Stimulated activated CD8-positive, alpha-beta memory T cell treated with anti-CD3 and anti-CD28 coated beads, Interleukin-4, amount 100 ng/mL, for 24 hours (primary cell): Measurements from ENCODE around the gene SATL1.
"Not testable (repeated sequence)": the region's sequence is repeated elsewhere in the genome, so short reads cannot be mapped to it uniquely, and the experiment has no call there.

Source experiments
- DNase-seq: peaks from one replicate; pipeline ENCODE4 v3.0.0-alpha.2; 2020; ENCODE audit warnings: low read depth

The SATL1 gene

DNA sequence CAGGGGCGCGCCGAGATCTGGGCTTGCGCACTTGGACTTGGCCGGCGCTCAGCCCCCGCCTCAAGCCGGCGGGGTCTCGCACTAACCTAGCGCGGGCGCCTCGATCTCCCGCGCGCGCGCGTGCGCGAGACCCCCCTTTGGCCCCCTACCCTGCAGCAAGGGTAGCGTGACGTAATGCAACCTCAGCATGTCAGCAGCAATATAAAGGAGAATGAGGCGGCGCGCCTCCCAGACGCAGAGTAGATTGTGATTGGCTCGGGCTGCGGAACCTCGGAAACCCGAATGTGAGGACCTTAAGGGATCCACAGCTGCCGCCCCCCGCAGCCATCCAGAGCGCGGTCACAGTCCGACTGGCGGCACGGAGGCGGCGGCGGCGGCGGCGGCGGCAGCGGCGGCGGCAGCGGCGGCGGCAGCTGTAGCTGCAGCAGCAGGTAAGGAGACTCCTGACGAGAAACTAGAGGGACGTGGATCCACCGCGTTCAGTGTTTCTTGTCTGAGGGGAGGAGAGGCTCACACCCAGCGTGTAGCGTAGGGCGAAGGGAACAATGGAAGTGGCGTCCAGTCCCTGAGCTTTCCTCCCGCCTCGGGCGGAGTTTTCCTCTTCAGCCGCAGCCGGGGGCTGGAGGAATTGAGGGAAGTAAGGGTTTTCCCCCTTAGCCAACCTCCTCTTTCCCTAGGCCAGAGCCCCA, at the start of gene SATL1, which contains the start of gene ZNF711:
TSS of gene SATL1 (minus strand) at position 19 of the 689 bp plus-strand sequence. CDS start 134,811 bp downstream, outside the sequence.
TSS of gene ZNF711 (plus strand) at position 231 of the 689 bp plus-strand sequence. CDS start 3,582 bp downstream, outside the sequence.
- DNase-seq = no peak

GRCh38 chrX:85288992-85289723, 45.6 kb upstream of the SATL1 start:
- no peak for DNase-seq

GRCh38 chrX:85285286-85285685, 41.7 kb upstream of the SATL1 start:
- not testable (repeated sequence) for DNase-seq

GRCh38 chrX:85244450-85245211, 1.1 kb upstream of the SATL1 start:
- DNase-seq = no peak

DNA sequence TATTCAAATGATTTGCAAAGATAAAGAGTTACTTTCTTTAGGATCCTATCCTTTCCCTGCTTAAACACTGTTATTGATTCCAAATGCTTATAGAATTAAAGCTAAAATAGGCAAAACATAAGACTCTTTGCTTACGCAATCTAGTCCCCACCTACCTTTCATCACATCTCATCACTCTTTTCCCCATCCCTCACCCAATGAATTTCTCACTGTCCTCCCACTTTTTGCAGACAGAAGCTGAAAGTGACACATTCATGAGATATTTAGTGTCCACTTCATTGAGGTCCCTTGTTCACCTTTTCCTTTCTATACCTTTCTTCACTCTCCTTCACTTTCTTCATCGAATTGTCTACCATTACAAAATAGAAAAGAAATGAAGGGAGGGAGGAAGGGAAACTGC, 424 bp downstream of the SATL1 start:
- DNase-seq = no peak

DNA sequence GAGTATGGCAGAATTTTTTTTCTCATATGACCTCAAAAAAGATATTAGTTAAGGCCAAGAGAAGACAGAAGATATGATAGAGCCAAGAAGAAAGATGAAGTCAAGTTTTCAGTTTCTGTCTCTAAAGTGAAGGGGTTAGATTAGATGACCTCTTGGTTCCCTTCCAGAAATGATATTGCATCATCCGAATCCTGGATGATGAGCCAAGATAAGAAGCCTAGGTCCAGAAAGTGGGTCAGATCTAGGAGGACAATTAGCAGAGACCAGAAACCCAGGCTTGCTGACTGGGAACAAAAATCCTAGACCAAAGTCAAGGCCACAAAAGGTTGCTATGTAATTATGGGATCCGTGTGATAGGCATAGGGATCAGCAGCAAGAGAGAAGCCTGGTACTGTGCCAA, 20.2 kb downstream of the SATL1 start:
- DNase-seq = no peak

DNA sequence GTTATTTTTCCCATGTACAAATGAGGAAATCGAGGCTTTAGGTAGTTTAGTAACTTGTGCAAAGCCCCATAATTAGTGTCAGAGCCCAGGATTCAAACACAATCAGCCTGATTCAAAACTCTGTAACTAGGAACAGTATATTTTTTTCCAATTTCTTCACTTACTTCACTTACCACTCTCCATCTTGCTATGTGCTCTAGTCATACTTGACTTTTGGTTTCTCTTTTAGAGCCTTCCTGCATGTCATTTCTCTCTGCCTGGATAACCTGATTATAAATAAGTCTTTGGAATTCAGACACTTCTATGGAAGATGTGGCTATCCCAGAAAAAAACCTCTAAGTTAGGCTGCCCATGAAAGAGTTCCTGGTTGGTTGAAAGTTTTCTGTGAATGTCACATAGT, 22.2 kb downstream of the SATL1 start:
- no peak for DNase-seq

- no peak for DNase-seq
These were observed 27.6 kb downstream of the SATL1 start for GRCh38 chrX:85215946-85216345.

- no peak for DNase-seq
These were observed 29.6 kb downstream of the SATL1 start for GRCh38 chrX:85213792-85214530.

DNA sequence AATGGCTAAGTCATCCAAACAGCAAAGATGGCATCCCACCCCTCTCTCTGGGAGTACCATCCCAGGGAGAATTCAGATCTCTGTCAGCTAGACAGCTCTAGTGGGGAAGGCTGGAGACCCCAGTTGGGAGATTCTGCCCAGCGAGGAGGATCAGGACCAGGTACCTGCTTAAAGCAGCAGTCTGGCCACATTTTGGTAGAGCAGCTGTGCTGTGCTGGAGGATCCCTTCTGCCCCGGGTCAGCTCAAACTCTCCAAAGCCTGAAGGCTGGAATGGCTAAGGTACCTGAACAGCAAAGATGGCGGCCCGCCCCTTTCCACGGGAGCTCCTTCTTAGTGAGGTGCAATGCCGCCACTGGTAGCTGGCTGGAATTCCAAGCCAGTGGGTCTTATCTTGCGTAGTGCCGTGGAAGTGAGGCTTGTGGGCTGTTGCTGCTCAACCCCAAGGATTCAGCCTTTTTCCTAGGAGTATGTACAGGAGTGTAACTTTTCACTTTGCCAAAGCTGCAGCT, 40.1 kb downstream of the SATL1 start:
- DNase-seq = no peak

DNA sequence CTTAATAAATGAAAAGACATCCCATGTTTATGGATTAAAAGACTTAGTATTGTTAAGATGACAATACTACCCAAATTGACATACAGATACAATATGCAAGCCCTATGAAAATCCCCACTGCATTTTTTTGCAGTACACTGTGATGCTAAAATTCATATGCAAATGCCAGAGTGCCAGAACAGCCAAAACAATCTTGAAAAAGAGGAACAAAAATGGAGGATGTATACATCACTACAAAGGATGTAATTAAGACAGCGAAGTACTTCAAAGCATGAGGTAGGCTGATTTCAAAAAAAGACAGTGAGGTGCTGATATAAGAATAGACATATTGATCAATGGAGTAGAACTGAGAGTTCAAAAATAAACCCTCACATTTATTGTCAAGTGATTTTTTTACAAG, 47.3 kb downstream of the SATL1 start:
- DNase-seq = no peak

GRCh38 chrX:85159644-85160043, 83.9 kb downstream of the SATL1 start:
- DNase-seq = no peak

- no peak for DNase-seq
These were observed 102.6 kb downstream of the SATL1 start for GRCh38 chrX:85140964-85141363.

GRCh38 chrX:85139422-85139821, 104.2 kb downstream of the SATL1 start:
- no peak for DNase-seq

GRCh38 chrX:85136409-85136808, 107.2 kb downstream of the SATL1 start:
- DNase-seq = no peak

- no peak for DNase-seq
These were observed 128.3 kb downstream of the SATL1 start for GRCh38 chrX:85115252-85115651.

- no peak for DNase-seq
These were observed 128.8 kb downstream of the SATL1 start for GRCh38 chrX:85114776-85115175.

DNA sequence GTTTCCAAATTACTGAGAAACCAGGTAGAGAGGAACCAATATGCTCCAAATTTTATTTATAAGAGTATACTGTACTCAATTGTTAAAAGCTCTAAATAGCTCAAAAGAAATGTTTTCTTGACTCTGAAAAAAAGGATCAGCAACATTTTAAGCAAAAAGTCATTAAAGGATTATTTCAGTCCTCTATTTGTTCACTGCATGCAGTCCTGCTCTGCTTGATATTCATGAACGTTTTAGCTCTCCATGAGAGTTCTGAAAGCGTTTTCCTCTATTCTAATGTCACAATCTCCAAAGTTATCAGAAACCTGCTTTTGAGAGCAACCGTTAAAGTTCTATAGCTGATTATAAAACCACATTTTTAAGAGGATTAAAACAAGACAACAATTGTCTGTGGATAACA, 129.4 kb downstream of the SATL1 start:
- no peak for DNase-seq

GRCh38 chrX:85113746-85114145, 129.8 kb downstream of the SATL1 start:
- no peak for DNase-seq

GRCh38 chrX:85112293-85112692, 131.3 kb downstream of the SATL1 start:
- DNase-seq = no peak

DNA sequence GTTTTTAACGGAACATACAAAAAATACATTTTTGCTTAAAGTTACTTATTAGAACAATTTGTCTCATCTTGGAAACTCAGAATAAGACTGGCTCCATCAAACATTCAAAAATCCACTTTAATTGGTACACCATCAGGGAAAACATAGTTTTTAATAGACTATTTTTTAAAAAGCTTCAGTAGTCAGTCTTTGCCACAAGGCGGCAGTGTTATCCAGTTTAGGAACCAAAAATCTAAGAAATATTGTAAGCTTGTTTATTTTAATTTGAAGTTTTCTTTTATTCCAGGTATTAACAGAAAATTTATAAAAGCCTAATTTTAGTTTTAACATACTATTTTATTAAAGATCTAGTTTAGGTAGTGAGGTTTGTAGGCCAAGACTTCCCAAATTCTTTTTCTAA, 132.2 kb downstream of the SATL1 start:
- no peak for DNase-seq

GRCh38 chrX:85109235-85109634, 134.3 kb downstream of the SATL1 start:
- DNase-seq = no peak
